HepG2 (cell line): ENCODE measurements around the gene SNX18. TPM values are rescaled to one million over a fixed set of nuclear protein-coding genes. Genes with fewer than 3 reads are reported as not detected.

Experiments used
- ATF4 ChIP-seq, 2 experiments: fragments of 450-650 bp in 1 of 2; sonication (generic) in 1 of 2; formaldehyde crosslinking; IDR thresholded peaks; 2 replicates each; pipeline versions ENCODE4 v1.5.0 to v1.8.0; 2020 to 2022; ENCODE audit warnings: mild to moderate bottlenecking in 1 of 2, missing genetic modification reagents in 1 of 2
- BATF2 ChIP-seq: sonication (generic); formaldehyde crosslinking; IDR thresholded peaks from 2 replicates; pipeline ENCODE4 v1.8.0; 2022; ENCODE audit warnings: mild to moderate bottlenecking, missing genetic modification reagents, moderate library complexity
- BRF2 ChIP-seq: sonication (generic); formaldehyde crosslinking; IDR thresholded peaks from 2 replicates; pipeline ENCODE4 v1.8.1; 2022; ENCODE audit warnings: mild to moderate bottlenecking, missing genetic modification reagents
- HMGA1 ChIP-seq: sonication (generic); formaldehyde crosslinking; conservative IDR thresholded peaks from 2 replicates; pipeline ENCODE4 v1.4.0; 2020; ENCODE audit warnings: missing genetic modification reagents
- HNRNPH1 ChIP-seq: fragments of 200-400 bp; formaldehyde crosslinking; optimal IDR thresholded peaks from 2 replicates; pipeline ENCODE3; 2017; ENCODE audit warnings: mild to moderate bottlenecking, low read depth, low read length
- IRF9 ChIP-seq: sonication (generic); formaldehyde crosslinking; IDR thresholded peaks from 2 replicates; pipeline ENCODE4 v1.8.0; 2022; ENCODE audit warnings: missing genetic modification reagents, mild to moderate bottlenecking, borderline replicate concordance
- IRX3 ChIP-seq: sonication (generic); formaldehyde crosslinking; IDR thresholded peaks from 2 replicates; pipeline ENCODE4 v1.8.1; 2023; ENCODE audit warnings: mild to moderate bottlenecking, low read depth, missing genetic modification reagents, borderline replicate concordance
- ISX ChIP-seq: sonication (generic); formaldehyde crosslinking; conservative IDR thresholded peaks from 2 replicates; pipeline ENCODE4 v1.5.0; 2020; ENCODE audit warnings: missing genetic modification reagents
- KAT8 ChIP-seq: IDR thresholded peaks from 2 replicates; pipeline ENCODE4 v1.6.1; 2016; ENCODE audit warnings: missing genetic modification reagents, missing compliant biosample characterization
- KLF13 ChIP-seq: sonication (generic); formaldehyde crosslinking; IDR thresholded peaks from 2 replicates; pipeline ENCODE4 v1.4.0; 2020; ENCODE audit warnings: mild to moderate bottlenecking, missing genetic modification reagents
- MAFG ChIP-seq: sonication (generic); formaldehyde crosslinking; IDR thresholded peaks from 2 replicates; pipeline ENCODE4 v1.5.1; 2020; ENCODE audit warnings: mild to moderate bottlenecking, missing genetic modification reagents
- PRDM15 ChIP-seq: sonication (generic); formaldehyde crosslinking; IDR thresholded peaks from 2 replicates; pipeline ENCODE4 v1.4.0; 2020; ENCODE audit warnings: missing genetic modification reagents
- SALL2 ChIP-seq: sonication (generic); formaldehyde crosslinking; IDR thresholded peaks from 2 replicates; pipeline ENCODE4 v1.8.1; 2023; ENCODE audit warnings: mild to moderate bottlenecking, missing genetic modification reagents, inconsistent platforms
- SMC3 ChIP-seq: IDR thresholded peaks from 2 replicates; pipeline ENCODE4 v1.6.1; 2011; ENCODE audit warnings: low read length, improper control_type of control experiment
- SP5 ChIP-seq: IDR thresholded peaks from 2 replicates; pipeline ENCODE4 v1.6.1; 2016; ENCODE audit warnings: low read depth, borderline replicate concordance
- STAG1 ChIP-seq: sonication (generic); formaldehyde crosslinking; IDR thresholded peaks from 2 replicates; pipeline ENCODE4 v1.4.0; 2020; ENCODE audit warnings: missing genetic modification reagents
- TRIM22 ChIP-seq: fragments of 450-650 bp; IDR thresholded peaks from 2 replicates; pipeline ENCODE4 v1.6.1; 2017
- YEATS4 ChIP-seq: sonication (generic); formaldehyde crosslinking; IDR thresholded peaks from 2 replicates; pipeline ENCODE4 v1.4.0; 2020; ENCODE audit warnings: missing genetic modification reagents, borderline replicate concordance
- ZBTB1 ChIP-seq: sonication (generic); formaldehyde crosslinking; IDR thresholded peaks from 2 replicates; pipeline ENCODE4 v1.4.0; 2020; ENCODE audit warnings: missing genetic modification reagents, borderline replicate concordance
- ZBTB8A ChIP-seq: sonication (generic); formaldehyde crosslinking; IDR thresholded peaks from 2 replicates; pipeline ENCODE4 v1.4.0; 2020; ENCODE audit warnings: mild to moderate bottlenecking, low read depth, missing genetic modification reagents, borderline replicate concordance
- ZNF430 ChIP-seq: sonication (generic); formaldehyde crosslinking; IDR thresholded peaks from 2 replicates; pipeline ENCODE4 v1.9.0; 2021; ENCODE audit warnings: mild to moderate bottlenecking, missing genetic modification reagents
- ZNF746 ChIP-seq: sonication (generic); formaldehyde crosslinking; IDR thresholded peaks from 2 replicates; pipeline ENCODE4 v1.8.0; 2022; ENCODE audit warnings: mild to moderate bottlenecking, missing genetic modification reagents
- polyA plus RNA-seq, 8 experiments: library from polyadenylated mRNA; depleted of rRNA in 3 of 8; stranded (reverse) in 7 of 8; unstranded in 1 of 8; fragments of >200 nt; fragmentation: Illumina TruSeq in 4 of 8; extraction: Trizol in 4 of 8; gene quantifications; 2 replicates each; pipeline versions ENCODE4 v1.2.1 to v1.2.3, GENCODE V29; 2011 to 2016; ENCODE audit warnings: low read depth in 4 of 8, missing spikeins in 1 of 8, mixed read lengths in 1 of 8; ENCODE audit not compliant: insufficient read depth in 1 of 8
- total RNA-seq, 5 experiments: library from RNA; depleted of rRNA; stranded (reverse); fragments of >200 nt; fragmentation: Illumina TruSeq; extraction: Trizol; gene quantifications; 2 replicates each; pipeline ENCODE4 v1.2.3, GENCODE V29; 2016; ENCODE audit warnings: low read depth in 1 of 5

Gene SNX18
- total and polyA plus RNA-seq, 2 of the 13 experiments (the other 11 are each of a cell fraction or from before 2014, with no cell fraction given), result 2.3 to 6.2 TPM

- no peak for TF ChIP-seq BATF2 (CRISPR knock-in tag)
- 0 out of 2 replicates have a peak, but pooled peaks have one; percentile 0 for TF ChIP-seq IRX3
- TF ChIP-seq BRF2 (CRISPR knock-in tag), result no peak
- no peak for TF ChIP-seq IRF9 (CRISPR knock-in tag)
- no peak for TF ChIP-seq KLF13 (CRISPR knock-in tag)
- no peak for TF ChIP-seq ISX (CRISPR knock-in tag)
- no peak for TF ChIP-seq ZBTB1 (CRISPR knock-in tag)
- TF ChIP-seq STAG1 (CRISPR knock-in tag), result peak; percentile 24; the same call in 1 of the 2 replicates
- no peak for TF ChIP-seq MAFG
- TF ChIP-seq PRDM15 (CRISPR knock-in tag), result no peak
- TF ChIP-seq SALL2 (CRISPR knock-in tag), result no peak
- TF ChIP-seq ATF4 (CRISPR knock-in tag; IDR thresholded peaks at IDR 0.05), result no peak
- TF ChIP-seq TRIM22, result no peak
- no peak for TF ChIP-seq KAT8 (CRISPR knock-in tag)
- TF ChIP-seq HMGA1 (CRISPR knock-in tag), result no peak
- TF ChIP-seq ZNF746 (CRISPR knock-in tag), result no peak
- no peak for TF ChIP-seq ZBTB8A
- 0 out of 2 replicates have a peak, but pooled peaks have one; percentile 16 for TF ChIP-seq YEATS4 (CRISPR knock-in tag)
- no peak for TF ChIP-seq HNRNPH1
- no peak for TF ChIP-seq SMC3
- no peak for TF ChIP-seq SP5
- no peak for TF ChIP-seq ZNF430 (CRISPR knock-in tag)
These were observed 723 bp downstream of the SNX18 start (continued) for GRCh38 chr5:54518146-54518817.
